HCT116 (cell line): ENCODE results near the gene GRIK2. TPM values are rescaled to one million over a fixed set of nuclear protein-coding genes. Genes with fewer than 3 reads are reported as not detected.

Experiments used
- ATAC-seq: fragments of 200-7000 bp; cut with Tn5 transposase; 2 replicates; pipeline ENCODE4 v1.9.1; 2020; ENCODE audit warnings: mild to moderate bottlenecking, moderate library complexity
- BruUV-seq: library from RNA; stranded (reverse); fragments of 400-500 nt; replicated peaks from 2 replicates; lab custom pipeline; 2021; lab: Mats Ljungman, UMichigan
- CTCF ChIA-PET: fragments of 300-600 bp; sonication (Branson Sonifier 250); formaldehyde crosslinking; loops from one replicate; lab custom pipeline; 2021; ENCODE audit warnings: antibody characterized with exemption; lab: Charles Lee
- POLR2A ChIA-PET: fragments of 300-600, 350-600 bp; sonication (Branson Sonifier 250); formaldehyde crosslinking; loops from one replicate; lab custom pipeline; 2021; ENCODE audit warnings: antibody characterized with exemption; lab: Charles Lee
- RAD21 ChIA-PET, 2 experiments: fragments of 300-600 bp; sonication (Branson Sonifier 250); formaldehyde crosslinking; loops; one replicate each; lab custom pipeline; 2023; ENCODE audit warnings: low total read pairs in 2 of 2; ENCODE audit not compliant: uncharacterized antibody in 2 of 2, unreplicated experiment in 2 of 2, low non-redundant PET in 1 of 2; lab: Charles Lee
- DNase-seq: peaks from one replicate; pipeline ENCODE4 v3.0.0-alpha.2; 2010; ENCODE audit warnings: low read depth, low spot score
- H2AFZ ChIP-seq: fragments of 200-600 bp; shearing (Covaris generic), sonication (generic); 2 replicates; pipeline ENCODE4 v1.6.1; 2017; ENCODE audit warnings: low read depth, mixed run types, mixed read lengths, antibody characterized with exemption, low read length; ENCODE audit not compliant: poor library complexity, severe bottlenecking
- H3K27ac ChIP-seq: 2 replicates; pipeline ENCODE4 v1.5.1; 2012; ENCODE audit warnings: low read depth, low read length
- H3K27me3 ChIP-seq: fragments of 200-600 bp; sonication (generic); 2 replicates; pipeline ENCODE4 v1.6.1; 2016; ENCODE audit warnings: mixed run types, low read length, mixed read lengths; ENCODE audit not compliant: insufficient read depth
- H3K36me3 ChIP-seq, 2 experiments: fragments of 200-500 bp in 1 of 2; fragments of 200-600 bp in 1 of 2; sonication (Bioruptor generic) in 1 of 2; sonication (generic) in 1 of 2; 2 replicates each; pipeline versions ENCODE4 v1.5.1 to v1.6.1; 2014 to 2016; ENCODE audit warnings: low read length in 2 of 2, inconsistent platforms in 1 of 2, mixed read lengths in 1 of 2, mixed run types in 1 of 2; ENCODE audit not compliant: insufficient read depth in 2 of 2, control insufficient read depth in 1 of 2
- H3K4me1 ChIP-seq, 2 experiments: fragments of 200-600 bp in 1 of 2; sonication (generic) in 1 of 2; 2 replicates each; pipeline versions ENCODE4 v1.5.1 to v1.6.1; 2012 to 2017; ENCODE audit warnings: low read length in 2 of 2, inconsistent platforms in 1 of 2, mild to moderate bottlenecking in 1 of 2, mixed read lengths in 1 of 2, mixed run types in 1 of 2, moderate library complexity in 1 of 2; ENCODE audit not compliant: insufficient read depth in 2 of 2, control insufficient read depth in 1 of 2
- H3K4me2 ChIP-seq: fragments of 200-600 bp; sonication (generic); 2 replicates; pipeline ENCODE4 v1.6.1; 2017; ENCODE audit warnings: mixed run types, low read length, mixed read lengths
- H3K4me3 ChIP-seq, 2 experiments: fragments of 200-600 bp in 1 of 2; sonication (generic) in 1 of 2; replicated peaks in 1 of 2; 2 replicates each; pipeline ENCODE4 v1.5.1; 2011 to 2016; ENCODE audit warnings: low read length in 2 of 2, control low read depth in 1 of 2, low read depth in 1 of 2, mild to moderate bottlenecking in 1 of 2, mixed read lengths in 1 of 2, mixed run types in 1 of 2
- H3K79me2 ChIP-seq: fragments of 200-600 bp; sonication (generic); 2 replicates; pipeline ENCODE4 v1.6.1; 2017; ENCODE audit warnings: mild to moderate bottlenecking, mixed run types, low read length, moderate library complexity, mixed read lengths; ENCODE audit not compliant: insufficient read depth
- H3K9ac ChIP-seq: fragments of 200-600 bp; sonication (generic); 2 replicates; pipeline ENCODE4 v1.6.1; 2016; ENCODE audit warnings: low read length, mixed read lengths
- H3K9me2 ChIP-seq: fragments of 200-600 bp; sonication (generic), shearing (Covaris generic); 2 replicates; pipeline ENCODE4 v1.6.1; 2017; ENCODE audit warnings: mixed run types, mild to moderate bottlenecking, moderate library complexity; ENCODE audit not compliant: insufficient read depth
- H3K9me3 ChIP-seq, 2 experiments: fragments of 200-500 bp in 1 of 2; fragments of 200-600 bp in 1 of 2; sonication (Bioruptor generic) in 1 of 2; sonication (generic) in 1 of 2; 2 replicates each; pipeline ENCODE4 v1.6.1; 2014 to 2017; ENCODE audit warnings: low read length in 2 of 2, mixed read lengths in 2 of 2, inconsistent platforms in 1 of 2, low read depth in 1 of 2, mild to moderate bottlenecking in 1 of 2, mixed run types in 1 of 2, moderate library complexity in 1 of 2; ENCODE audit not compliant: control insufficient read depth in 1 of 2, insufficient read depth in 1 of 2
- H4K20me1 ChIP-seq: fragments of 200-600 bp; sonication (generic), shearing (Covaris generic); 2 replicates; pipeline ENCODE4 v1.6.1; 2017; ENCODE audit warnings: mixed run types, mild to moderate bottlenecking, moderate library complexity; ENCODE audit not compliant: insufficient read depth
- CTCF ChIP-seq, 3 experiments: fragments of 200-600 bp in 1 of 3; sonication (generic) in 1 of 3; IDR thresholded peaks in 2 of 3; conservative IDR thresholded peaks in 1 of 3; 2 replicates each; pipeline ENCODE4 v1.5.1; 2012 to 2017; ENCODE audit warnings: low read depth in 2 of 3, low read length in 2 of 3, antibody characterized with exemption in 1 of 3, borderline replicate concordance in 1 of 3, control low read depth in 1 of 3, mild to moderate bottlenecking in 1 of 3, mixed read lengths in 1 of 3, mixed run types in 1 of 3, moderate library complexity in 1 of 3; ENCODE audit not compliant: insufficient read depth in 1 of 3
- POLR2A ChIP-seq: IDR thresholded peaks from 2 replicates; pipeline ENCODE4 v1.7.0; 2011; ENCODE audit warnings: borderline replicate concordance; ENCODE audit not compliant: insufficient read depth, insufficient read length; ENCODE audit errors: extremely low read depth
- RAD21 ChIP-seq: IDR thresholded peaks from 2 replicates; pipeline ENCODE4 v1.6.1; 2012; ENCODE audit warnings: low read depth, mild to moderate bottlenecking
- REST ChIP-seq: IDR thresholded peaks from 2 replicates; pipeline ENCODE4 v1.6.1; 2012; ENCODE audit warnings: low read depth
- intact Hi-C: fragments of 100-400 bp; cut with micrococcal nuclease; formaldehyde crosslinking; loops from 2 replicates; pipeline ENCODE4 v1.10.0; 2022
- total RNA-seq: library from RNA; stranded (reverse); gene quantifications from one replicate; pipeline ENCODE4 v1.2.1, GENCODE V29; 2021; ENCODE audit not compliant: unreplicated experiment
- TF ChIP-seq, protein P1 (sequence below): IDR thresholded peaks from 2 replicates; pipeline ENCODE4 v1.6.1; 2012

Gene GRIK2
- total RNA-seq, 1 experiment from 2014 or later, result 0.64 TPM

DNA sequence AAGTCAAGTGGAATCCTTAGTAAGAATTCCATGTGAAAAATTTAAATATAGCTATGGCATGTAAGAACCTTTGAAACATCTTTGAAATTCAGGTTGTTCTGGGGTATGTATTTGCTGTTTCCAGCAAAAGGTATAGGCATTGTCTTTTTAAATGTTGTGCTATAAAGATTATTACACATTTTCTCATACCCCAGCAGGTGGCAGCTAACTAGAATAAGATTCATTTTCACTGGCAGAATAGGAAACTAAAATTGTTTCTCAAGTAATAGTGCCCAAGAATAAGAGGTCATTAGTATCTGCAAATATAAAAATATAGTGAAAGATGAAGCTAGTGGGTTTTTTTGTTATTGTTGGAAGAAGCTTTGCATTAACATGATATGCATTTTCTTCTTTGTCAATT lies 1.8 kb downstream of the GRIK2 start:
- no peaks in the 10 kb centered on the region for H3K9me2 ChIP-seq
- H3K27me3 ChIP-seq, result 0 out of 2 replicates have a peak, but pooled peaks cover 6% of the 10 kb centered on the region
- H3K79me2 ChIP-seq, result no peaks in the 10 kb centered on the region
- no peaks in the 10 kb centered on the region; the same call in 1 of the 2 replicates for H4K20me1 ChIP-seq
- RAD21 ChIA-PET, result no interaction called here
- ATAC-seq, result no peak
- BruUV-seq, result no TSS peak
- H3K4me2 ChIP-seq, result no peak overlapping the region
- DNase-seq, result no peak
- TF ChIP-seq POLR2A (no peak), CTCF (IDR thresholded peaks at IDR 0.05 in 2 of 3, conservative IDR thresholded peaks at IDR 0.05 in 1 of 3; ENCODE audit: borderline replicate concordance in 1 of 3, insufficient read depth in 1 of 3, low read depth in 2 of 3, low read length in 2 of 3) (peak in 2 of 3 experiments; percentile 6 to 42; a peak in 1 of 6 replicates), RAD21 (peak; percentile 10; the same call in 1 of the 2 replicates)
- H3K27ac ChIP-seq, result no peak overlapping the region
- no peaks in the 10 kb centered on the region for H3K9me3 ChIP-seq
- CTCF ChIA-PET, result no interaction called here
- no peak overlapping the region for H2AFZ ChIP-seq
- H3K36me3 ChIP-seq, result no peaks in the 10 kb centered on the region
- H3K9ac ChIP-seq, result no peak overlapping the region
- intact Hi-C loops, result loop anchor here (5.0 to 10.0 kb wide), 3 partner anchors 249 to 1222 kb away; no protein-coding TSS in a partner anchor
- POLR2A ChIA-PET, result no interaction called here
- peaks cover 0 to 11% of the 10 kb centered on the region in 2 experiments; a peak in 3 of 4 replicates for H3K4me1 ChIP-seq
- H3K4me3 ChIP-seq, result no peak overlapping the region

- no peaks in the 10 kb centered on the region; the same call in 1 of the 2 replicates for H4K20me1 ChIP-seq
- TF ChIP-seq REST, result peak; percentile 99
- TF ChIP-seq, protein P1, sequence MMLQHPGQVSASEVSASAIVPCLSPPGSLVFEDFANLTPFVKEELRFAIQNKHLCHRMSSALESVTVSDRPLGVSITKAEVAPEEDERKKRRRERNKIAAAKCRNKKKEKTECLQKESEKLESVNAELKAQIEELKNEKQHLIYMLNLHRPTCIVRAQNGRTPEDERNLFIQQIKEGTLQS, result no peak
- TF ChIP-seq, all 23 proteins: peak for 1
- H3K36me3 ChIP-seq, result no peaks in the 10 kb centered on the region
- no peaks in the 10 kb centered on the region for H3K79me2 ChIP-seq
- intact Hi-C loops, result loop anchor here (1.0 to 10.0 kb wide), 4 partner anchors 248 to 1727 kb away; no protein-coding TSS in a partner anchor
- no peaks in the 10 kb centered on the region for H3K9me3 ChIP-seq
- ChIA-PET POLR2A (no interaction called here), RAD21 (no interaction called here), CTCF (no interaction called here)
- BruUV-seq, result no TSS peak
- H3K9me2 ChIP-seq, result no peaks in the 10 kb centered on the region
- ATAC-seq (no peak), DNase-seq (no peak)
- 0 out of 2 replicates have a peak, but pooled peaks cover 6% of the 10 kb centered on the region for H3K27me3 ChIP-seq
- no peak overlapping the region for H3K27ac ChIP-seq
- H3K4me1 ChIP-seq, result peaks cover 0 to 11% of the 10 kb centered on the region in 2 experiments; a peak in 3 of 4 replicates
- H2AFZ ChIP-seq, result no peak overlapping the region
- H3K4me3 ChIP-seq, result no peak overlapping the region
- no peak overlapping the region for H3K9ac ChIP-seq
- H3K4me2 ChIP-seq, result no peak overlapping the region
Measured at GRCh38 chr6:101396548-101397173, 3.2 kb downstream of the GRIK2 start.
